ENCODE data around the gene CETP.

The CETP gene

DNA sequence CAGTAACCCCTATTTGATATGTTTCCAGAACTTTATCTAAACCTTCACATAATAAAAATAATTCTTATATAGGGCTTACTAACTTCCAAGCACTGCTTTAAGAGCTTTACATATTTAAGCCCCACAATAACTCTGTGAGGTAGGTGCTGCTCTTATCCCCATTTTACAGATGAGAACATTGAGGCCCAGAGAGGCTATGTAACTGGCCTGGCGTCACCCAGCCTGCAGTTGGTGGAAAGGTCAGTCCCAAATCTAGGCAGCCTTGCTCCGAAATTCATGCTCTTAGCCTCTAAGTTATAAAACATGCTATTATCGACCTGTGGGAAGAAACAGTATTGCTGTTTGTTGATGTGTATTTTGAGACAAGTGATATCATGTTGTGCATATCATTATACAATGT lies 36.6 kb downstream of the CETP start:
- H3K4me3 ChIP-seq (ENCODE audit: control insufficient read depth, low read depth, low read length) = no peak overlapping the region
- DNase-seq (ENCODE audit: low read depth) = no peak
- TF ChIP-seq, protein P1, sequence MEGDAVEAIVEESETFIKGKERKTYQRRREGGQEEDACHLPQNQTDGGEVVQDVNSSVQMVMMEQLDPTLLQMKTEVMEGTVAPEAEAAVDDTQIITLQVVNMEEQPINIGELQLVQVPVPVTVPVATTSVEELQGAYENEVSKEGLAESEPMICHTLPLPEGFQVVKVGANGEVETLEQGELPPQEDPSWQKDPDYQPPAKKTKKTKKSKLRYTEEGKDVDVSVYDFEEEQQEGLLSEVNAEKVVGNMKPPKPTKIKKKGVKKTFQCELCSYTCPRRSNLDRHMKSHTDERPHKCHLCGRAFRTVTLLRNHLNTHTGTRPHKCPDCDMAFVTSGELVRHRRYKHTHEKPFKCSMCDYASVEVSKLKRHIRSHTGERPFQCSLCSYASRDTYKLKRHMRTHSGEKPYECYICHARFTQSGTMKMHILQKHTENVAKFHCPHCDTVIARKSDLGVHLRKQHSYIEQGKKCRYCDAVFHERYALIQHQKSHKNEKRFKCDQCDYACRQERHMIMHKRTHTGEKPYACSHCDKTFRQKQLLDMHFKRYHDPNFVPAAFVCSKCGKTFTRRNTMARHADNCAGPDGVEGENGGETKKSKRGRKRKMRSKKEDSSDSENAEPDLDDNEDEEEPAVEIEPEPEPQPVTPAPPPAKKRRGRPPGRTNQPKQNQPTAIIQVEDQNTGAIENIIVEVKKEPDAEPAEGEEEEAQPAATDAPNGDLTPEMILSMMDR (IDR thresholded peaks at IDR 0.05; ENCODE audit: control insufficient read depth, insufficient read depth, low read depth, low read length, missing control alignments) = no peak

DNA sequence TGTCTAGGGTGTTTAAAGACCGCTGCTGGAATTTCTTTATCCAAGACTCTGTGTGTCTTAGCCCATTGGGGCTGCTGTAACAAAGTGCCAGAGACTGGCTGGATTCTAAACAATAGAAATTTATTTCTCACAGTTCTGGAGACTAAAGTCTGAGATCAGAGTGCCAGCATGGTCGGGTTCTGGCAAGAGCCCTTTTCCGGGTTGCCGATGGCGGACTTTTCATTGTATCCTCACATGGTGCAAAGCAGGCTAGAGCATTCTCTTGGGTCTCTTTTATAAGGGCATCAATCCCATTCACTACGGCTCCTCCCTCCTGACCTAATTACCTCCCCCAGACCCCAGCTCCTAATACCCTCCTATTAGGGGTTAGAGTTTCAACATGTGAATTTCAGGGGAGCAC lies 37.1 kb downstream of the CETP start:
- TF ChIP-seq, protein P1 (IDR thresholded peaks at IDR 0.05; ENCODE audit: control insufficient read depth, insufficient read depth, low read depth, low read length, missing control alignments) = no peak
- no peak for DNase-seq (ENCODE audit: low read depth)
- H3K4me3 ChIP-seq (ENCODE audit: control insufficient read depth, low read depth, low read length) = no peak overlapping the region

DNA sequence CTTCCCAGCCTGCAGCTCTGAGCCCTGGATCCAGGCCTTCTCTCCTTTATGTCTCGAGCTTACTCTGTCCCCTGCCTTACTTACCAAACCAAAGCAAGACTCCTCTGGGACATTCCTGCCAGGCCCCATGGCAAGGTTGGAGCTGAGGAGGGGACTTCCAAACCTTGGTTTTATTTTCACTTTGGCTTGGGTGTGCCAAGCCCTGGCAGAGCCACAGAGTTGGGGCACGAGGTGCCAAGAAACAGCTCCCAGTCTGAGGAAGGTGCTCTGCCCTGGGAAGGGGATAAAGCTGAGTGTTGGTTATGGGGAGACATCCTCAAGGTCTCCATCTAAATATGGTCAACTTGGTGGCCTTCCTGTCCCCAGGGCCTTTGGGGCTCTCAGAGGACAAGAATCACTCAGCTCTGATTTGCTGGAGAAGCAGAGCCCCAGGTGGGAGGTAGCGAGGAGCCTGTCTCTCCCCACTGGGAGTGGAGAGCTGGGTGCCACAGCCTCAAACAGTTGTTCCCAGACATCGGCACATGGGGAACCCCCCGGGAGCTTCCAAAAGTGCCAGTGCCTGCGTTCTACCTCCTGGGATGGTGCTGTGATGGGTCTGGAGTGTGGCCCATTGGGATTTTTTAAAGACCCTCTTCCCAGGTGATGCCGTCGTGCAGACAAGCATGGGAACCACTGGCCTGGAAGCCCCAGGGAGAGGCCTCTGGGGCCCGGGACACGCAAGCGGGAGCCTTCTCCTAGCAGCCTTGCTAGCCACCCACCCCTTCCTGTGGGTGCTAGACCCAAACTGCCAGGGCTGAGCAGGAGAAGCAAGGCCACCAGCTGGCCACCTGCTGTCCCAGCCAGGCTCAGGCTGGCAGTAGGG lies 37.9 kb downstream of the CETP start:
- H3K4me3 ChIP-seq (ENCODE audit: control insufficient read depth, low read depth, low read length) = no peak overlapping the region
- TF ChIP-seq, protein P1 (IDR thresholded peaks at IDR 0.05; ENCODE audit: control insufficient read depth, insufficient read depth, low read depth, low read length, missing control alignments) = no peak
- no peak for DNase-seq (ENCODE audit: low read depth)

DNA sequence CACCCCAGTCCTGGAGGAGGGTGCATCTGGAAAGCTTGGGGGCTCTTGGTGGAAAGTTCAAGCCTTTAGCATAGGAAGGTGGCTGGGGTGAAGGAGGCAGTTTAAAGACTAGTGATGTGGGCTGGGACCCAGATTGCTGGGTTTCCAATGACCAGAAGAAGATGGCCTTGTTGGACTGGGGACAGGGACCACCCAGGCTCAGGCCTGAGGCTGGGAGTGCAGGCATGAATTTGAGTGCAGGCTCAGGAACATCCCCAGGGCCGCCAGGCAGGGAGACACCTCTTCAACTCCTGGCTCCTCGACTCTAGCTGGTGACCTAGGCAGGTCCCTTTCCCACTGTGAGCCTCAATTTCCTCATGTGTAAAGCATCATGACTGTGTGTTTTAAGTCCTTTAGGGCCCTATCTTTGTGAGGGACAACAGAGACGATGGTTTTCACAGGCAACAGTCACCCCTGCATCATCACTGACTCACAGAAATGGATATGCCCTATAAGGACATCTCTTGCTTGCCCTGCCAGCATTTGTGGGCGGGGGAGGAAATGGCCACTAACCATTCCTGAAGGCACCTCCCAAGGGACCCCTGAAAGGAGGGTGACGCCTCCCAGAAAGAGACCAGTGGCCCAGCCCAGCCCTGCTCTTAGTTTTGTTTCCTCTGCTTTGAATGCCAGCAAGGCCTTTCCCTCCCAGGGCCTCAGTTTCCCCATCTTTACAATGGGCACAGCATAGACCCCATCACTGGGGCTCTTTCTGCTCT lies 38.7 kb downstream of the CETP start:
- no peak overlapping the region for H3K4me3 ChIP-seq (ENCODE audit: control insufficient read depth, low read depth, low read length)
- TF ChIP-seq, protein P1 (IDR thresholded peaks at IDR 0.05; ENCODE audit: control insufficient read depth, insufficient read depth, low read depth, low read length, missing control alignments) = no peak
- peak; percentile 85 for DNase-seq (ENCODE audit: low read depth)

DNA sequence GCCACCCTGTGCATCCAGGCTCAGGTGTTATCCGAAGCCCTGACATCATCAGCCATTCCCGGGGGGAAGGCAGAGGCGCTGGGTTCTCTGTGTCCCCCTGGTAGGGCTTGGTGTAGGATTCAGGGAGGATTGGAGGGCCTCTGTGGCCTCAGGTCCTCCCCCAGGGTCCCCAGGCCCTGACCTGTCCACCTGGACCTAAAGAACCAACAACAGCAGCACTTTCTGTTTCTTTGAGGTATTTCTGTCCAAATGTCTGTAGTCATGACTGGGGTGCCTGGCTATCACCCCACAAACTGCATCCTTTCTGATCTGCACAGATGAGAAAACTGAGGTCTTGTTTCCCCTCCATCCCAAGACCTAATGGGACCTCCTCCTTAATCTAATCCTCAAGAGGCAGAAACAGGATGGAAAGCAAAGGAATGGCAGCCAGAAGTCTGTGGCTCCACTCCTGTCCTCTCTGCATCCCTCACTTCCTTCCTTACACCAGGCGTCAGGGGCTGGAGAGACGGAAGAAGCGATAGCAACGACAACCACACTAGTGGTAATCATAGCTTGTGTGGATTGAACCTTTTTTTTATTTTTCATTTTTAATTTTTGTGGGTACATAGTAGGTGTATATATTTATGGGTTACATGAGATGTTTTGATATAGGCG lies 39.4 kb downstream of the CETP start:
- DNase-seq (ENCODE audit: low read depth) = no peak
- no peak overlapping the region for H3K4me3 ChIP-seq (ENCODE audit: control insufficient read depth, low read depth, low read length)
- TF ChIP-seq, protein P1 (IDR thresholded peaks at IDR 0.05; ENCODE audit: control insufficient read depth, insufficient read depth, low read depth, low read length, missing control alignments) = no peak
